ENCODE results near the gene PTHLH. TPM values are rescaled to one million over a fixed set of nuclear protein-coding genes. Genes with fewer than 3 reads are reported as not detected.

Gene PTHLH
- polyA plus RNA-seq, 1 donor (not counting 4 experiments of a cell fraction or from before 2014, with no cell fraction given): 775 TPM

- Histone ChIP-seq H3K27me3 (ENCODE audit: control insufficient read depth, extremely low read depth, insufficient read depth, low read length) (no peaks in the 10 kb centered on the region), H3K4me3 (ENCODE audit: control insufficient read depth in 2 of 3, extremely low read depth in 1 of 3, insufficient read depth in 2 of 3, low read depth in 1 of 3, low read length in 3 of 3) (no peak overlapping the region), H3K4me2 (ENCODE audit: control insufficient read depth, extremely low read depth, insufficient read depth, low read depth, low read length) (no peak overlapping the region), H3K9me1 (ENCODE audit: control insufficient read depth, extremely low read depth, insufficient read depth, low read length) (no peaks in the 10 kb centered on the region), H3K9me3 (ENCODE audit: control insufficient read depth, low read depth, low read length) (no peaks in the 10 kb centered on the region), H4K20me1 (ENCODE audit: control insufficient read depth, extremely low read depth, insufficient read depth, low read length) (no peaks in the 10 kb centered on the region), H3K27ac (ENCODE audit: control insufficient read depth, insufficient read depth, low read length) (no peak overlapping the region), H3K79me2 (ENCODE audit: control insufficient read depth, insufficient read depth, low read length) (no peaks in the 10 kb centered on the region), H3K4me1 (ENCODE audit: control insufficient read depth, extremely low read depth, insufficient read depth, low read length) (peaks cover 4% of the 10 kb centered on the region), H3K9ac (ENCODE audit: control insufficient read depth, extremely low read depth, insufficient read depth, low read length) (no peak overlapping the region), H3K36me3 (ENCODE audit: control insufficient read depth in 2 of 2, extremely low read depth in 1 of 2, insufficient read depth in 2 of 2, low read length in 2 of 2) (no peaks in the 10 kb centered on the region), H2AFZ (ENCODE audit: control insufficient read depth, low read length) (no peak overlapping the region)
- dilution Hi-C loops (cut with MboI; ENCODE audit: extremely low pct_ligation_motif_present, low sequenced_read_pairs): no loop called here
- FAIRE-seq (no peak), DNase-seq (ENCODE audit: low read depth, low spot score) (no peak)
- TF ChIP-seq EZH2 (IDR thresholded peaks at IDR 0.05; ENCODE audit: low read length) (no peak), CTCF (optimal IDR thresholded peaks at IDR 0.05 in 1 of 3, IDR thresholded peaks at IDR 0.05 in 1 of 3, conservative IDR thresholded peaks at IDR 0.05 in 1 of 3; ENCODE audit: extremely low read depth in 1 of 3, insufficient read depth in 2 of 3, low read length in 3 of 3) (no peak)
These were observed 61.1 kb downstream of the PTHLH start for GRCh38 chr12:27911397-27911796.

Small RNAs within 50 kb of the gene (small RNA-seq; reads per million reads assigned to genes)
- gene AC008011.1 (ENCODE audit: insufficient read length in 3 of 3, low read depth in 3 of 3, low replicate concordance in 1 of 3): 0 reads per million in 3 experiments

Other genes with a start within 250 kb of the PTHLH start
- gene KLHL42, start 192.5 kb downstream of the PTHLH start, polyA plus RNA-seq: 18.6 to 27.2 TPM (median 20.6 TPM) in 3 replicates
- 0.18 to 0.67 TPM (median 0.59 TPM) in 3 replicates for gene MANSC4, start 192.5 kb downstream of the PTHLH start, polyA plus RNA-seq
- gene CCDC91, start 217.7 kb upstream of the PTHLH start, polyA plus RNA-seq: 18.8 to 29.8 TPM (median 26.5 TPM) in 3 replicates